Measurements from ENCODE around the gene SPNS3. TPM values are rescaled to one million over a fixed set of nuclear protein-coding genes. Genes with fewer than 3 reads are reported as not detected.

Gene SPNS3
- total and polyA plus RNA-seq, 9 donors, result 0.17 to 1.00 (median 0.37) TPM

GRCh38 chr17:4509401-4509800, 75.7 kb downstream of the SPNS3 start:
- Histone ChIP-seq H3K4me3 (ENCODE audit: low read length) (no peak overlapping the region), H3K27me3 (ENCODE audit: control insufficient read depth, insufficient read depth, low read length) (peaks cover 7% of the 10 kb centered on the region), H3K4me1 (ENCODE audit: control insufficient read depth, insufficient read depth, low read length) (peaks cover 16% of the 10 kb centered on the region), H3K27ac (ENCODE audit: low read length) (no peak overlapping the region), H3K36me3 (ENCODE audit: control insufficient read depth, insufficient read depth, low read length) (no peaks in the 10 kb centered on the region), H3K9me3 (replicated peaks; ENCODE audit: control insufficient read depth, low read depth, low read length) (no peaks in the 10 kb centered on the region)
- no peak for DNase-seq
- 52% methylated on average over 8 of the region's 8 CpGs for WGBS (ENCODE audit: insufficient coverage)

GRCh38 chr17:4509923-4510617, 76.3 kb downstream of the SPNS3 start:
- H3K36me3 ChIP-seq (ENCODE audit: control insufficient read depth, insufficient read depth, low read length), result no peaks in the 10 kb centered on the region
- H3K27me3 ChIP-seq (ENCODE audit: control insufficient read depth, insufficient read depth, low read length), result peaks cover under 1% of the 10 kb centered on the region
- peaks cover 13% of the 10 kb centered on the region for H3K4me1 ChIP-seq (ENCODE audit: control insufficient read depth, insufficient read depth, low read length)
- no peaks in the 10 kb centered on the region for H3K9me3 ChIP-seq (replicated peaks; ENCODE audit: control insufficient read depth, low read depth, low read length)
- no peak overlapping the region for H3K27ac ChIP-seq (ENCODE audit: low read length)
- DNase-seq, result no peak
- 58% methylated on average over 19 of the region's 21 CpGs for WGBS (ENCODE audit: insufficient coverage)
- no peak overlapping the region for H3K4me3 ChIP-seq (ENCODE audit: low read length)

GRCh38 chr17:4510618-4510941, 76.8 kb downstream of the SPNS3 start:
- Histone ChIP-seq H3K36me3 (ENCODE audit: control insufficient read depth, insufficient read depth, low read length) (no peaks in the 10 kb centered on the region), H3K4me3 (ENCODE audit: low read length) (no peak overlapping the region), H3K4me1 (ENCODE audit: control insufficient read depth, insufficient read depth, low read length) (peaks cover 13% of the 10 kb centered on the region), H3K27ac (ENCODE audit: low read length) (no peak overlapping the region), H3K27me3 (ENCODE audit: control insufficient read depth, insufficient read depth, low read length) (no peaks in the 10 kb centered on the region), H3K9me3 (replicated peaks; ENCODE audit: control insufficient read depth, low read depth, low read length) (no peaks in the 10 kb centered on the region)
- DNase-seq, result no peak
- WGBS (ENCODE audit: insufficient coverage), result 66% methylated on average over 6 of the region's 11 CpGs

GRCh38 chr17:4511199-4511932, 77.6 kb downstream of the SPNS3 start:
- Histone ChIP-seq H3K4me1 (ENCODE audit: control insufficient read depth, insufficient read depth, low read length) (peaks cover 11% of the 10 kb centered on the region), H3K36me3 (ENCODE audit: control insufficient read depth, insufficient read depth, low read length) (no peaks in the 10 kb centered on the region), H3K4me3 (ENCODE audit: low read length) (no peak overlapping the region), H3K27me3 (ENCODE audit: control insufficient read depth, insufficient read depth, low read length) (no peaks in the 10 kb centered on the region), H3K9me3 (replicated peaks; ENCODE audit: control insufficient read depth, low read depth, low read length) (no peaks in the 10 kb centered on the region), H3K27ac (ENCODE audit: low read length) (no peak overlapping the region)
- no peak for DNase-seq
- WGBS (ENCODE audit: insufficient coverage), result 54% methylated on average over 7 of the region's 10 CpGs

- Histone ChIP-seq H3K27me3 (ENCODE audit: control insufficient read depth, insufficient read depth, low read length) (no peaks in the 10 kb centered on the region), H3K9me3 (replicated peaks; ENCODE audit: control insufficient read depth, low read depth, low read length) (no peaks in the 10 kb centered on the region), H3K4me1 (ENCODE audit: control insufficient read depth, insufficient read depth, low read length) (peaks cover 14% of the 10 kb centered on the region), H3K36me3 (ENCODE audit: control insufficient read depth, insufficient read depth, low read length) (no peaks in the 10 kb centered on the region), H3K27ac (ENCODE audit: low read length) (no peak overlapping the region), H3K4me3 (ENCODE audit: low read length) (no peak overlapping the region)
- WGBS (ENCODE audit: insufficient coverage), result 85% methylated on average over 24 of the region's 31 CpGs
- DNase-seq, result no peak
Observed at GRCh38 chr17:4512156-4513112, 78.7 kb downstream of the SPNS3 start.

GRCh38 chr17:4513113-4514032, 79.6 kb downstream of the SPNS3 start:
- peaks cover 14% of the 10 kb centered on the region for H3K4me1 ChIP-seq (ENCODE audit: control insufficient read depth, insufficient read depth, low read length)
- WGBS (ENCODE audit: insufficient coverage), result 76% methylated on average over 24 of the region's 24 CpGs

GRCh38 chr17:4514206-4514605, 80.5 kb downstream of the SPNS3 start:
- no peak for DNase-seq
- Histone ChIP-seq H3K27me3 (ENCODE audit: control insufficient read depth, insufficient read depth, low read length) (no peaks in the 10 kb centered on the region), H3K9me3 (replicated peaks; ENCODE audit: control insufficient read depth, low read depth, low read length) (no peaks in the 10 kb centered on the region), H3K27ac (ENCODE audit: low read length) (no peak overlapping the region), H3K4me1 (ENCODE audit: control insufficient read depth, insufficient read depth, low read length) (peaks cover 19% of the 10 kb centered on the region), H3K4me3 (ENCODE audit: low read length) (no peak overlapping the region), H3K36me3 (ENCODE audit: control insufficient read depth, insufficient read depth, low read length) (no peaks in the 10 kb centered on the region)
- 67% methylated on average over 2 of the region's 7 CpGs for WGBS (ENCODE audit: insufficient coverage)

More at GRCh38 chr17:4513113-4514032, 79.6 kb downstream of the SPNS3 start:
- DNase-seq, result no peak
- Histone ChIP-seq H3K27ac (ENCODE audit: low read length) (no peak overlapping the region), H3K27me3 (ENCODE audit: control insufficient read depth, insufficient read depth, low read length) (no peaks in the 10 kb centered on the region), H3K4me3 (ENCODE audit: low read length) (no peak overlapping the region), H3K36me3 (ENCODE audit: control insufficient read depth, insufficient read depth, low read length) (no peaks in the 10 kb centered on the region), H3K9me3 (replicated peaks; ENCODE audit: control insufficient read depth, low read depth, low read length) (no peaks in the 10 kb centered on the region)

GRCh38 chr17:4514779-4515178, 81.0 kb downstream of the SPNS3 start:
- no peak overlapping the region for H3K27ac ChIP-seq (ENCODE audit: low read length)
- WGBS (ENCODE audit: insufficient coverage), result 63% methylated on average over 4 of the region's 11 CpGs
- H3K4me3 ChIP-seq (ENCODE audit: low read length), result no peak overlapping the region
- H3K36me3 ChIP-seq (ENCODE audit: control insufficient read depth, insufficient read depth, low read length), result no peaks in the 10 kb centered on the region
- peaks cover 23% of the 10 kb centered on the region for H3K4me1 ChIP-seq (ENCODE audit: control insufficient read depth, insufficient read depth, low read length)
- DNase-seq, result no peak
- H3K9me3 ChIP-seq (replicated peaks; ENCODE audit: control insufficient read depth, low read depth, low read length), result no peaks in the 10 kb centered on the region
- no peaks in the 10 kb centered on the region for H3K27me3 ChIP-seq (ENCODE audit: control insufficient read depth, insufficient read depth, low read length)

- H3K4me1 ChIP-seq (ENCODE audit: control insufficient read depth, insufficient read depth, low read length), result peaks cover 27% of the 10 kb centered on the region
Observed at GRCh38 chr17:4515501-4515900, 81.8 kb downstream of the SPNS3 start.

More at GRCh38 chr17:4515501-4515900, 81.8 kb downstream of the SPNS3 start:
- no peak overlapping the region for H3K4me3 ChIP-seq (ENCODE audit: low read length)
- no peaks in the 10 kb centered on the region for H3K27me3 ChIP-seq (ENCODE audit: control insufficient read depth, insufficient read depth, low read length)
- no peaks in the 10 kb centered on the region for H3K9me3 ChIP-seq (replicated peaks; ENCODE audit: control insufficient read depth, low read depth, low read length)
- 76% methylated on average over 4 of the region's 5 CpGs for whole genome bisulfite sequencing (ENCODE audit: insufficient coverage)
- no peak overlapping the region for H3K27ac ChIP-seq (ENCODE audit: low read length)
- no peaks in the 10 kb centered on the region for H3K36me3 ChIP-seq (ENCODE audit: control insufficient read depth, insufficient read depth, low read length)
- DNase-seq, result no peak

All from muscle of leg (tissue), 11 donors.